Lower leg skin (tissue), 4 donors: Measurements from ENCODE around the gene NPAS3. TPM values are rescaled to one million over a fixed set of nuclear protein-coding genes. Genes with fewer than 3 reads are reported as not detected.

Experiments used
- DNase-seq, 2 donors: peaks; one replicate each; pipeline ENCODE4 v3.0.0-alpha.2; 2019; ENCODE audit warnings: low spot score in 2 of 2
- H3K4me3 ChIP-seq: fragments of 200-600 bp; sonication (generic); 2 replicates; pipeline ENCODE4 v1.5.1; 2017; ENCODE audit warnings: mild to moderate bottlenecking, low read depth; ENCODE audit not compliant: poor library complexity, severe bottlenecking
- CTCF ChIP-seq, 3 donors: fragments of 450-650 bp; IDR thresholded peaks; one replicate each; pipeline ENCODE4 v1.5.1; 2016; ENCODE audit warnings: antibody characterized with exemption in 3 of 3, mild to moderate bottlenecking in 3 of 3, moderate library complexity in 2 of 3
- POLR2A ChIP-seq, 2 donors: fragments of 450-650 bp; IDR thresholded peaks; one replicate each; pipeline ENCODE4 v1.6.1; 2016 to 2017; ENCODE audit warnings: antibody characterized with exemption in 2 of 2, mild to moderate bottlenecking in 1 of 2, moderate library complexity in 1 of 2
- WGBS, 2 donors: methylation state at CpG; one replicate each; pipeline ENCODE4 v1.1.5; 2018; 5-methylcytosine and 5-hydroxymethylcytosine counted together
- intact Hi-C: fragments of 100-400 bp; cut with DNase I; formaldehyde crosslinking; loops from one replicate; pipeline ENCODE4 v1.15.0; 2023; ENCODE audit warnings: low total_unique reads
- total RNA-seq, 4 donors: library from RNA; depleted of rRNA; stranded (reverse); fragments of >200 nt; gene quantifications; one replicate each; pipeline ENCODE4 v1.1.0, GENCODE V29; 2016

The NPAS3 gene
- total RNA-seq, 4 donors from 2014 or later: 0.25 to 0.29 TPM; not detected in 2

DNA sequence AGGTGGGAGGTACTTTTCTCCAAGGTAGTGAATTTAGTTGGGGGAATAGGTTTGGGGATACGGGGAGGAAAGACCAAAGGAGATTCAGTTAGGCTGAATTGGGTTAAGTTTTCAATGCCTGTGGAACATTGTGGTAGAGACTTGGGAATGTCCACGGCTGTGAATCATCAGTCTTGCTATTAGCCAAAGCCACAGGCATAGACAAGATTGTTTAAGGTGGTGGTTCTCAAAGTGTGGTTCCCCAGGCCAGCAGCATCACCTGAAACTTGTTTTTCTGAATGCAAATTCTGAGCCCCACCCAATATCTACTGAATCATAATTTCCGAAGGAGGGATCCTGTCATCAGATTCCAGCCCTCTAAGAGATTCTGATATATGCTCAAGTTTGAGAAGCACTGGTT is 696.0 kb downstream of the NPAS3 start:
- 66% methylated on average over 3 of the region's 3 CpGs for WGBS, 2 donors
- H3K4me3 ChIP-seq: no peak overlapping the region
- DNase-seq: no peak
- TF ChIP-seq POLR2A (IDR thresholded peaks at IDR 0.05): no peak
- no peak for TF ChIP-seq CTCF (IDR thresholded peaks at IDR 0.05)
- intact Hi-C loops: no loop called here

- intact Hi-C loops: no loop called here
- DNase-seq: no peak
- 88 to 94% methylated on average over 4 of the region's 4 CpGs for WGBS, 2 donors
- no peak overlapping the region for H3K4me3 ChIP-seq
- TF ChIP-seq CTCF (IDR thresholded peaks at IDR 0.05) (no peak), POLR2A (IDR thresholded peaks at IDR 0.05) (no peak)
Observed at GRCh38 chr14:33636716-33637115, 698.0 kb downstream of the NPAS3 start.

DNA sequence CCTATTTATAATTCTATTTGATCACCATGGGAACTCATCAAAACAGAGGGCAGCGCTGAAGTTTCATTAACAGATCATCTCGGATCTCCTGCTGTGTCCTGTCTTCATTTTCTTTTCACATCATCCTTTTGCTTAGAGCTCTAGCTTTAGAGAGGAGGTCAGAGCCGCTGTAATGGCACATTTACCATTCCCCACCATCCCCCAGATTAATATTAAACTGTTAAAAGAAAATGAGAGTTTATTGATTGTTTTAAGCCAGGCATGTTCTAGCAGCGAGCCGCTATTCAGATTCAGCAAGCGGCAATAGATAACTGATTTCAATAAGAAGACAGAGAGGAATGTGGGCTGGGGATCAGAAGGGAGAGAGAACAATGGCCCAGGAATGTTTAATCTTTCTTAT is 703.4 kb downstream of the NPAS3 start:
- intact Hi-C loops: no loop called here
- WGBS, 2 donors: 49 to 50% methylated on average over 6 of the region's 6 CpGs
- H3K4me3 ChIP-seq: no peak overlapping the region
- no peak for DNase-seq
- TF ChIP-seq CTCF (IDR thresholded peaks at IDR 0.05): no peak

DNA sequence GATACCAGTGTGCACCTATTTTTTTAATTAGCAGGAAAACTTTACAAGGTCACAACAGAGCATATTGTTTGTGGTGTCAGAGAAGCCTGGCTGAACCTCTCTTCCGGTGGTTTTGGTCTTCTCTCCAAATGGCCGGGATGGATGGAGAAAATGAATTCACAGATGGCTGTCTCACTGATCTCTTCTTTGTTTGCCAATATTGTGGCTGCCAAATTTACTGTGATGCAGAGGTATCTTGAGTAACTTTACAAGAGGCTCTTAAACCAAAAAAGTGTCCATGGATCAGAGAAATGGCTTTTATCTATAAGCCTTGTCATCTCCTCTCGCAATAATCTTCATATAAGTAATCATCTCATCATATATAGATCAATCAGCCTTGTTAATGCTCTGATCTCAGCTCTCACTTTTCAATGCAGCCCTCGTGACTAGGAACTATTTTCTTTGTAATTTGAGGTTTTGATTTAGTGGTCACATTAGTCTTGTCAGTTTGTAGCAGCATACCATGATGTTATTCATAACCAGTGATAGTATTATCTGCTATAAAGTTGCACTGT is 704.1 kb downstream of the NPAS3 start:
- TF ChIP-seq POLR2A (IDR thresholded peaks at IDR 0.05): no peak
- no peak for TF ChIP-seq CTCF (IDR thresholded peaks at IDR 0.05)
- 60 to 61% methylated on average over 4 of the region's 4 CpGs for WGBS, 2 donors
- H3K4me3 ChIP-seq: no peak overlapping the region
- intact Hi-C loops: no loop called here
- DNase-seq: no peak

- intact Hi-C loops: no loop called here
- no peak overlapping the region for H3K4me3 ChIP-seq
- TF ChIP-seq CTCF (IDR thresholded peaks at IDR 0.05) (no peak), POLR2A (IDR thresholded peaks at IDR 0.05) (no peak)
- 92 to 94% methylated on average over 5 of the region's 5 CpGs for WGBS, 2 donors
- no peak for DNase-seq
Observed at GRCh38 chr14:33643426-33644181, 704.9 kb downstream of the NPAS3 start.
